ENCODE results near the gene GDF7.
"Not testable (repeated sequence)": the region's sequence is repeated elsewhere in the genome, so short reads cannot be mapped to it uniquely, and the experiment has no call there.

The GDF7 gene

GRCh38 chr2:20702563-20702962, 35.6 kb downstream of the GDF7 start:
- DNase-seq (ENCODE audit: low read depth): no peak

- no peak for DNase-seq (ENCODE audit: low read depth)
These were observed 37.9 kb downstream of the GDF7 start for GRCh38 chr2:20704886-20705285.

GRCh38 chr2:20706217-20706616, 39.3 kb downstream of the GDF7 start:
- DNase-seq (ENCODE audit: low read depth): no peak

- DNase-seq (ENCODE audit: low read depth): no peak
These were observed 39.8 kb downstream of the GDF7 start for GRCh38 chr2:20706786-20707185.

- DNase-seq (ENCODE audit: low read depth): no peak
These were observed 40.7 kb downstream of the GDF7 start for GRCh38 chr2:20707601-20708000.

- not testable (repeated sequence) for DNase-seq (ENCODE audit: low read depth)
These were observed 44.7 kb downstream of the GDF7 start for GRCh38 chr2:20711641-20712040.

- not testable (repeated sequence) for DNase-seq (ENCODE audit: low read depth)
These were observed 46.6 kb downstream of the GDF7 start for GRCh38 chr2:20713585-20713984.

- not testable (repeated sequence) for DNase-seq (ENCODE audit: low read depth)
These were observed 47.5 kb downstream of the GDF7 start for GRCh38 chr2:20714412-20714811.

- DNase-seq (ENCODE audit: low read depth): not testable (repeated sequence)
These were observed 49.2 kb downstream of the GDF7 start for GRCh38 chr2:20716164-20716563.

- DNase-seq (ENCODE audit: low read depth): no peak
These were observed 50.7 kb downstream of the GDF7 start for GRCh38 chr2:20717641-20718040.

- DNase-seq (ENCODE audit: low read depth): no peak
These were observed 55.8 kb downstream of the GDF7 start for GRCh38 chr2:20722592-20723240.

GRCh38 chr2:20723543-20723942, 56.6 kb downstream of the GDF7 start:
- no peak for DNase-seq (ENCODE audit: low read depth)

GRCh38 chr2:20724500-20725053, 57.6 kb downstream of the GDF7 start:
- DNase-seq (ENCODE audit: low read depth): no peak

- DNase-seq (ENCODE audit: low read depth): no peak
These were observed 58.8 kb downstream of the GDF7 start for GRCh38 chr2:20725782-20726181.

- DNase-seq (ENCODE audit: low read depth): no peak
These were observed 60.0 kb downstream of the GDF7 start for GRCh38 chr2:20726913-20727312.

- no peak for DNase-seq (ENCODE audit: low read depth)
These were observed 61.3 kb downstream of the GDF7 start for GRCh38 chr2:20728114-20728758.

Measured in fibroblast of the conjunctiva (primary cell).